Suppressor macrophage (primary cell): ENCODE measurements around the gene RFC2.

Source experiments
- DNase-seq, 4 experiments: peaks; one replicate each; pipeline ENCODE4 v3.0.0-alpha.2; 2020 to 2022
- total RNA-seq, 17 experiments: gene quantifications; one replicate each; lab custom pipeline; 2026; ENCODE audit warnings: mixed read lengths in 6 of 17, inconsistent platforms in 3 of 17; lab: John Stamatoyannopoulos, UW

The RFC2 gene
- 17.0 to 41.1 (median 27.9) reads per million in 17 experiments for total RNA-seq

DNA sequence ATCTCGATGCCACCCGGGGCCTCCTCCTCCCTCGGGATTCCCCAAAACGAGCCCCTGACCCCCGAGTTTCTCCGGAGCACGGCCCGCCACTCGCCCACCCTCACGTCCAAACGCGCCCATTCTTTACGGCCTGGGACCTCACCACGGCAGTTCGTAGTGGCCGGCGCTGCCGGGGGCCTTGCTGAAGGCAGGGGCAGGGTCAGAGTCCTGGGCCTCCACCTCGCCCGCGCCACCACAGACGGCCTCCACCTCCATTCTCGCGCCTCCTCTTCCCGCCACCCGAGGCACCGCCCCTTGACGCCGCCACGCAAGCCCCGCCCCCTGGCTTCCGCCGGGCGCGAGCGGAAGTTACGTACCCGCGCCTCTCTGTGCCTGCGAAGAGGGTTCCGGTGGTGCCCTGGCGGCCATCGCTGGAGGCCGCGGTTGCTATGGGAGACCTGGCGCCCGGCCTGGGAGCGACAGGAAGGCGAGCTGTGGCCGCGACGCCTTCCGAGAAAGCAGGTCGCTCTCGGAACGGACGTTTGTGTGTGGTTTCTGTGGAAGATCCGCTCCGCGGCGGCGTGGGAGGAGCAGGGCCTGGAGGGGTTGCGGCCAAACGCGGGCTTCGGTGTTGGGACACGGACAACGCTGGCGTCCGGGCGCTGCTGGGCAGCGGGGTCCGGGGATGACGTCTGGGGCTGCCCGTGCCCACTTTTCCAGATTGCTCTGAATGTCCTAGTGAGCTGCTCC lies at the start of gene RFC2:
Gene RFC2 (minus strand): TSS at position 271 of the 729 bp plus-strand sequence. CDS start 16 bp downstream, at position 255.
- peak; percentile 98 to 99 (median 98) for DNase-seq

DNA sequence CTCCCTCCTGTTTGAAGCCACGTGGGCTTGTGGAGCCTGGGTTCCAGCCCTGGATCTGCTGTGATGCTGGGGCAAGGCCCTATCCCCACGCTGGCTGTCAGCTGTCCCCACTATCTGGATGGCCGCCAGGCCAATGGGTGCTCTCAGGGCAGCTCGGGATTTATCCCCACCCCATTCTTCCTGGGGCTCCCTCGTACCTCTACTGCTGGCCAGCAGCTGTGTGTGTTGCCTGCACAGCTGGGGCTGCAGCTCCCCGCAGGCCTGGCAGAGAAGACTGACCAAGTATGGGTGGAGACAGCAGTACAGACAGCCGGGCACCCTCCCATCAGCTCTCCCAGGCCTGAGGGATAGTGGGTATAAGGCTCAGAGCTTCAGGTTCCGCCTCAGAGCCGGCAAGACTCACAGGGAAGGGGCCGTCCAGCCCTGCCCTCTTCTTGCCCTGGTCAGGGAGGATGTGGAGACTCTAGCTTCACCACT lies 48.6 kb upstream of the RFC2 start:
- DNase-seq: no peak

- no peak for DNase-seq
These were observed 46.7 kb upstream of the RFC2 start for GRCh38 chr7:74300926-74301325.

DNA sequence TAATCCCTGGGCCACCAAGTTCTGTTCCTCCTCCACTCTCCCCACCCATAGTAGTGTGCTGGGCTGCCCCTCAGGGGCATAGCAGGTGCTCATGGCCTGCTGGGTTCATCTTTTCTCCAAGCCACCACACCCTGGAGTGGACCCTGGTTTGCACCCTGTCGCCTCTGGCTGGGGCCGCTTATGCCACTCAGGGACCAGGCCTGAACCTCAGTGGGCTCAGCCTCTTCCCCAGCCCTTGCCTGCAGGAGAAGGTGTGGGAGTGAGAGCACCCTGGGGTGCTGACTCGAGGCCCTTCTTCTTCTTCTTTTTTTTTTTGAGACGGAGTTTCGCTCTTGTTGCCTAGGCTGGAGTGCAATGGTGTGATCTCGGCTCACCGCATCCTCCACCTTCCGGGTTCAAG lies 45.2 kb upstream of the RFC2 start:
- DNase-seq: peak in 3 of 4 experiments; percentile 60 to 65 (median 62)

GRCh38 chr7:74297516-74298233 lies 43.5 kb upstream of the RFC2 start:
- DNase-seq: no peak

GRCh38 chr7:74294191-74294998 lies 40.2 kb upstream of the RFC2 start:
- DNase-seq: no peak

GRCh38 chr7:74293577-74293908 lies 39.3 kb upstream of the RFC2 start:
- no peak for DNase-seq

DNA sequence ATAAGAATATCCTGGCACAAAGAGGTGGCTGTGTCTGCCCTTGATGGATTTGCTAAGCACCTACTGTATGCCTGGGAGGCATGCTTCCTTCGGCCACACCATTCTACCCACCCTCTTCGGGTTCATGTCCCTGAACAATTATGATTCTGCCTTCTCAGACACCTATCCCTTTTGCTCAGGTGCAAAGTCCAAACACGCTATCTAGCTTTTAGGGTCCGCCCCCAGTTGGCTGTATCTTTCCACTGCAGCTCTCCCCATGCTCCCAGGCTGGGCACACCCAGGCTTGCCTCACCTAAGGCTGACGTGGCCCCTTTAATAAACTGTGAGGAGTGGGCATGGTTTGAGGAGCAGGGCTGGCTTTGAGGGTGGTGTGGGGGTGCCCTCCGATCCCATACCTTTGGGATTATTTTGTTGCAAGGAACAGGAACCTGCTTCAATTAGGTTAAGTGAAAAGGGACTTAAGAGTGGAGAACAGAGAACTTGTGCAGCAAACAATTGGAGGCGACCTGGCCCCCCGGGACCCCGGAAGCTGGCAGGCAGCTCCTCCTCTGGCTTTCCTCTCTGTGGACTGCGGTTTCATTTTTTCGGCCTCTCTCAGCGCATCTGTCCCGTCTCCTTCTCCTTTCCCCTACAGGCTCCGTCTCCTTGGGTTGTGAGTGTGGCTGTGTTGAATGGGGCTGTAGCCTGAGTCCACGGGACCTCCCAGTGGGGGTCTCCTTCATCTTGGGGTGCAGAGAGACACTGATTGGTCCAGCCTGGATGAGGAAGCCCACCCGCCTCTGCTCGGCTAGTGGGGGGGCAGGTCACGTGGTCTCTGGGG lies 38.8 kb upstream of the RFC2 start:
- DNase-seq: no peak

DNA sequence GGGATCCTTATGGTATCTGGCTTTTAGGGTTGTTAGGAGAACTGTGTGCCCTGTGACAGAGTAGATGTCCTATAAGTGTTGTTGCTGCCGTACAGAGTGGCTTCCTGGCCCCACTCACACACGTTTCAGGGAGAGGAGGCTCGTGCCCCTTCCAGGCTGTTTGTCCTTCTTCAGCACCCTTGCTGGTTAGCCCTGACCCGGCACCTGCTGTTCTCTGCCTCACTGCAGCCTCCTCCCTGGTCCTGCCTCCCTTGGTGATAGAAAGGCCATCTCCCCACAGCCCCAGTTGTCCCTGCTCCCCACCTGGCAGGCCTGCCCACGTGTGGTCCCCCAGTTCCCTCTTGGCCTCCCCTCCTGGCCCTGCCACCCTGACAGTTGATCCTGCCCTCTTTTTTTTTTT lies 37.3 kb upstream of the RFC2 start:
- no peak for DNase-seq

DNA sequence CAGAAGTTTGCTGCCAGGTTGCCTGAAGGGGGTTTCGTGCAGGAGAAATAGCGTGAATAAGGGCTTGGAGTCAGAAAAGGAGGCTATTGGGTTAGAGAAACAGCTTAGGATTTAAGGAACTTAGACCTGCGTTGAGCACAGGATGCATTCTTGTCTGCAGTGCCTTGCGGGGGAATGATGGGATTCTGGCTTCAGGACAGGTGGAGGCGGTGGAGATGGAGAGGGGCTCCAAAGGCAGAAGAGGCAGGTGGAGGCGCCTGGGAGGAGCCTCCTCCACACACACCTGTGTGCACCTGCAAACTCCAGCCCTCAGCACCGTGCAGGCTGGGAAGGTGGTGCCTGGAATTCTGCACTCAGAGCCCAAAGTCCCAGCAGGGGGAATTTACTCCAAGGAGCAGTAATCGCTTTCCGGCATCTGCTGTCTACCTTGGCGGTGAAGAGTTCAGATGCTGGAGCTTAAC lies 36.8 kb upstream of the RFC2 start:
- DNase-seq: no peak

- peak in 1 of 4 experiments; percentile 22 for DNase-seq
These were observed 36.4 kb upstream of the RFC2 start for GRCh38 chr7:74290553-74290950.

- DNase-seq: peak in 3 of 4 experiments; percentile 30 to 61 (median 48)
These were observed 35.7 kb upstream of the RFC2 start for GRCh38 chr7:74289659-74290552.

GRCh38 chr7:74289018-74289658 lies 34.9 kb upstream of the RFC2 start, which contains the start of gene CLIP2:
CLIP2 (plus strand) TSS chr7:74289407; CDS start chr7:74317547, 28,140 bp downstream.
- DNase-seq: peak; percentile 89 to 97 (median 93)

DNA sequence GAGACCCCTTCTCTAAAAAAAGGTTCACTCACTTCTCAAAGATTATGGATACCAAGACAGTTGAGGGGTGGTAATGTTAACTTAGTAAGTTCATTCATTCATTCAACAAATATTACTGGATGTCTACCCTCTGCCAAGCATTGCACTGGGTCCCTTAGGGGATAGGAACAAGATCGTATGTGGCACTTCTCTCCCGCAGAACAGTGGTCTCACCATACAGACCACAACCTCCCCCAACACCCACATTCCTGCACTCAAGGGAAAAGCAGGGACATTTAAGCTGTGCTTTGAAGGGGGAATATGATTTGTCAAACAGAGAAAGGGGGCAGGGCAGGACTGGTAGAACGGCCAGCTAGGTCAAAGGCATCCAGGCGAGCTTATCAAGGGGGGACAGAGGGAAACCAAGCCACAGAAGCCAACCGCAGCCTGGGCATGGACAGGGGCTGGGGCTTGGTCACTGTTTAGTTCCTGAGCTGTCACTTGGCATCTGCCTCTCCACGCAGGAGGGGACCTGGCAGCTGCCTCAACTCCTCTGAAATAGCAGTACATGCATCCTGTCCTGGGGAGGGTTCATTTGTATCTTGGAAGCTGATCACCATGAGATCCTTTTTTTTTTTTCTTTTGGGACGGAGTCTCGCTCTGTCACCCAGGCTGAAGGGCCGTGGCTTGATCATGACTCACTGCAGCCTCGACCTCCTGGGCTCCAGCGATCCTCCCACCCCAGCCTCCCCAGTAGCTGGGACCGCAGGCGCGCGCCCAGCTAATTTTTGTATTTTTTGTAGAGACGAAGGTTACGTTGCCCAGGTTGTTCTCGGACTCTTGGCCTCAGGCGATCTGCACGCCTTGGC lies 34.1 kb upstream of the RFC2 start:
- DNase-seq: peak in 2 of 4 experiments; percentile 36

DNA sequence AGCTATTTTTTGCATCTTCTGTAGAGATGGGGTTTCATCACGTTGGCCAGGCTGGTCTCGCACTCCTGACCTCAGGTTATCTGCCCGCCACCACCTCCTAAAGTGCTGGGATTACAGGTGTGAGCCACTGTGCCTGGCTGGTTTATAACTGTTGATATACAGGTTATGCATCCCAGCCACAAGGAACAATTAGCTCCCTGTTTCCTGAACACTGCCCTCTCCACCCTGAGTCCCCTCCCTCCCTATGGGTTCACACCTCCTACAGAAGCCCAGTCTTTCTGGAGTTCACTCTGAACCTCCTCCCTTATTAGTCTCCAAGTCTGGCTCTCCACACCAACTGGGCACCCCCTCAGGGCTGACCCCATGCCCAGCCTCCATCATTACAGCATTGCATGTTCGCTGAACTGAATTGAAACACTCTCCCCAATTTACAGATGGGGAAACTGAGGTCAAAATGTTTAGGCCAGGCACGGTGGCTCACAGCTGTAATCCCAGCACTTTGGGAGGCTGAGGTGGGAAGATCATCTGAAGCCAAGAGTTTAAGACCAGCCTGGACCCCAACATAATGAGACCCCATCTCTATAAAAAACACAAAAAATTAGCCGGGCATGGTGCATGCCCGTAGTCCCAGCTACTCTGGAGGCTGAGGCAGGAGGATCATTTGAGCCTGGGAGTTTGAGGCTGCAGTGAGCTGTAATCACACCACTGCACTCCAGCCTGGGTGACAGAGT lies 33.3 kb upstream of the RFC2 start:
- DNase-seq: no peak

GRCh38 chr7:74286131-74286530 lies 31.9 kb upstream of the RFC2 start:
- no peak for DNase-seq

- DNase-seq: peak in 2 of 4 experiments; percentile 32 to 42
These were observed 30.6 kb upstream of the RFC2 start for GRCh38 chr7:74284781-74285259.

- DNase-seq: peak; percentile 70 to 83 (median 80)
These were observed 29.8 kb upstream of the RFC2 start for GRCh38 chr7:74283858-74284447.
